SK-N-SH treated with all-trans-retinoic acid at 6 μM for 48 hours (cell line): ENCODE data around the gene CCDC6.

Source experiments
- ATAC-seq: fragments of 200-7000 bp; cut with Tn5 transposase; 3 replicates; pipeline ENCODE4 v1.9.1; 2020; ENCODE audit warnings: mild to moderate bottlenecking, moderate library complexity
- ARNTL ChIP-seq: fragments of 450-650 bp; formaldehyde crosslinking; IDR thresholded peaks from 2 replicates; pipeline ENCODE4 v1.5.0; 2020; ENCODE audit warnings: low read depth, mild to moderate bottlenecking, moderate library complexity, borderline replicate concordance
- CSDC2 ChIP-seq: fragments of 250-450 bp; sonication (Bioruptor Pico); IDR thresholded peaks from 2 replicates; pipeline ENCODE4 v1.5.0; 2020; ENCODE audit warnings: mild to moderate bottlenecking, moderate library complexity
- ISL1 ChIP-seq: fragments of 250-450 bp; sonication (Bioruptor Pico); IDR thresholded peaks from 2 replicates; pipeline ENCODE4 v2.1.2; 2022; ENCODE audit warnings: mild to moderate bottlenecking, moderate library complexity
- OSR1 ChIP-seq: fragments of 250-450 bp; sonication (Bioruptor Pico); IDR thresholded peaks from 2 replicates; pipeline ENCODE4 v1.8.0; 2022; ENCODE audit warnings: moderate library complexity, mild to moderate bottlenecking, inconsistent platforms
- PATZ1 ChIP-seq: fragments of 250-450 bp; sonication (Bioruptor Pico); IDR thresholded peaks from 2 replicates; pipeline ENCODE4 v1.8.0; 2020; ENCODE audit warnings: mild to moderate bottlenecking, moderate library complexity, borderline replicate concordance
- POU6F1 ChIP-seq: fragments of 250-450 bp; sonication (Bioruptor Pico); IDR thresholded peaks from 2 replicates; pipeline ENCODE4 v1.8.0; 2021; ENCODE audit warnings: low read depth, mild to moderate bottlenecking, moderate library complexity, borderline replicate concordance
- PPARA ChIP-seq: fragments of 250-450 bp; sonication (Bioruptor Pico); IDR thresholded peaks from 2 replicates; pipeline ENCODE4 v1.5.0; 2020; ENCODE audit warnings: mild to moderate bottlenecking, borderline replicate concordance
- RARB ChIP-seq: fragments of 250-450 bp; sonication (Bioruptor Pico); IDR thresholded peaks from 2 replicates; pipeline ENCODE4 v1.8.0; 2021; ENCODE audit warnings: mild to moderate bottlenecking, moderate library complexity
- TCF4 ChIP-seq: fragments of 250-450 bp; sonication (Bioruptor Pico); IDR thresholded peaks from 2 replicates; pipeline ENCODE4 v1.8.0; 2021; ENCODE audit warnings: mild to moderate bottlenecking, moderate library complexity, borderline replicate concordance
- TOX ChIP-seq: fragments of 250-450 bp; sonication (Bioruptor Pico); IDR thresholded peaks from 2 replicates; pipeline ENCODE4 v1.8.0; 2021; ENCODE audit warnings: mild to moderate bottlenecking, moderate library complexity, borderline replicate concordance
- TSHZ2 ChIP-seq: fragments of 250-450 bp; sonication (Bioruptor Pico); IDR thresholded peaks from 2 replicates; pipeline ENCODE4 v1.5.0; 2020; ENCODE audit warnings: mild to moderate bottlenecking, moderate library complexity
- ZC3H10 ChIP-seq: fragments of 250-450 bp; sonication (Bioruptor Pico); IDR thresholded peaks from 2 replicates; pipeline ENCODE4 v1.5.1; 2021; ENCODE audit warnings: mild to moderate bottlenecking, moderate library complexity
- ZFP30 ChIP-seq: fragments of 450-650 bp; formaldehyde crosslinking; IDR thresholded peaks from 2 replicates; pipeline ENCODE4 v1.5.0; 2022; ENCODE audit warnings: mild to moderate bottlenecking, moderate library complexity
- ZNF70 ChIP-seq: fragments of 450-650 bp; formaldehyde crosslinking; IDR thresholded peaks from 2 replicates; pipeline ENCODE4 v1.5.0; 2020; ENCODE audit warnings: mild to moderate bottlenecking, moderate library complexity
- ZNF8 ChIP-seq: fragments of 450-650 bp; formaldehyde crosslinking; IDR thresholded peaks from 2 replicates; pipeline ENCODE4 v1.5.0; 2020; ENCODE audit warnings: mild to moderate bottlenecking, moderate library complexity

Gene CCDC6

DNA sequence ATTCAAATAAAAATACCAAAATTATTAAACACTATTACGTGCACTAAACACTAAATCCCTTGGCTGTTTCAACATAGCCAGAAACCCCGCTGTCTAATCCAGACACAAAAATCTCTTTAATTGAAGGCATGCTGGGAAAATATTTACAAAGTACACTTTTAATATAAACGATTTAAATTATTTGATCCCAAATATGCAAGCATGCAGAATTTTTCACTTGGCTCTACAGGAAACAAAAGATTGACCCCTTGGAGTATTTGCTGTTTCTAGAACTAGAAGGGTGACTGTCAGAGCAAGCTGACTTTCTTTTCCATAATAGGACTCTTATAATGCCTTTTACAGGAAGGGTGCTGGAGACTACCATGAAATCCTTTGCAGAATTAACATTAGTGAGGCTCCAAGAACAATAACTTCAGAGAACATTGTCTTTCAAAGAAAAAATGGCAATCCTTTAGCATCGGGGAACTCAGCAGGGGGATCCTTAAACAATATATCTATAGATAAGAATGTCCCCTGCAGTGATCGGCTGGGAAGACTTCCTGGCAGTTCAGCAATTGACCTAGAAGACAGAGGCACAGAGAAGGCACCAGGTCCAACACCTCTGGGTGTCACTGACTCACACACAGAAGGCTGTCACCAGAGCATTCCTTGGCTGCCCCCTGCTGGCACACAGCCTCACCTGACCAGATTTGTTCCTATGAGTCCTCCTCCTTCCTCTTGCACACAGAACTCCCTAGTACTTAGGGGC lies 97.3 kb downstream of the CCDC6 start:
- ATAC-seq: peak; percentile 97
- TF ChIP-seq PPARA (CRISPR knock-in tag) (no peak), ZNF70 (no peak), ARNTL (CRISPR knock-in tag) (no peak), ZFP30 (CRISPR knock-in tag) (no peak), PATZ1 (no peak), TCF4 (no peak)

DNA sequence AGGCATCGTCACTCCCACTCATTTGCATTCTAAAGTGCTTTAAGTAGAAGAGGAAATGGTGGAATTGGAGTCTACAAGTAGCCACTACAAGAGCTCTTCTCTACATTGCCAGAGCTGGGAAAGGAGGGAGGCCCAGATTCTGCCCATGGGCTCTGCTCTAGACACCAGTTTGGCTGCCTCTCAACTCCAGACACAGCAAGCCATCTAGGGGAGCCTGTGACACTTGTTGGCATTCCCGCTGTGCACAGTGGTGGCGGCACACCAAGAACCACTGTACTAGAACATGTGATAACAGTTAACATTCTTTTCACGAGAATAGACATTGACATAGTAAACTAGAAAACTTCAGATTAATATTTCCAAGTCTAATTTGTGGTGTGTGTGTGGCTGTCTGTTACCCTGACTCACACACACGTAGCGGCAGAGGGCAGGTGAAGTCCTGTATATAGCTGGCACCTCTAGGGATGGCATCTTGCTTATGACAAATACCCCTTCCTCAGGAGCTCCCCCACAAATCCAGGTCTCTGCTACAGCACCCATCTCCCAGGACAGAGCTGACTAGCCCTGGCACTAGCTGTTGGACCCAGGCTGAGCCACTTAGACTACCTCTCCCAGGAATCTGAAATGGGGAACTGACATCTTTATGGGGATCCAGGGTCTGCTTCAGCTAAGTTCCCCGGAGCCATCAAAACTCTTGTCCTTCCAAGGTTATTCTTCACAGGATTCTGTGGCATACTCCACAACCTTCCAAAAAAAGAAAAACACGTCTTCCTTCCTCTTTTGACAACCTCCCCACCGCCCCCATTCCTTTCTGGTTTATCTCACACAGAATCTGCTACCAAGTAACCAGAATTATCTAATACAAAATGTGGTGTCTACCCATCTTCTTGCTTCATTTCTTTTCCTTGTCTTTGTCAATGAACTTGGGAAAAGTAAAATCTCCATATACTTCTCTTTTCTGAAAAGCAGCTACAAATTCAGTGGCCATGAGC lies 98.4 kb downstream of the CCDC6 start:
- ATAC-seq: no peak
- TF ChIP-seq ZFP30 (CRISPR knock-in tag) (no peak), ZNF8 (CRISPR knock-in tag) (no peak), PATZ1 (no peak), TOX (CRISPR knock-in tag) (no peak), POU6F1 (CRISPR knock-in tag) (no peak), RARB (no peak)

DNA sequence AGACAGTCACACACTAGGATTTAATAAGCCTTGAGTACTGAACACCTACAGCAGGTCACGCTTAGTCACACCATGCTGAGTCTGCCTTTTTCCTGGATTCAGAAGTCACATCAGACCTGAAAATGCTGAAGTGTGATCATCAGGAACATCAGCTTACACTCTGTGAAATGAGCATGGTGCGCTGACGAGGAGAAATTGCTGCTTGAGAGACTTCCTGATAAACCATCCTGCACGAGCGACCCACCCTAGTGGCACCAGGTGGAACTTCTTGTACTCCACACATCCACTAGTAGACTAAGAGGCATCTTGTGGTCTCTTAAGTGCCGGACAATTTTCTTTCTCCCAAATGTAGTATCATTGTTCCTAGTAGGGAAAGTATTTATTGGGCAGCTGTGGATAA lies 101.3 kb downstream of the CCDC6 start:
- TF ChIP-seq CSDC2 (CRISPR knock-in tag): no peak
- no peak for TF ChIP-seq ZFP30 (CRISPR knock-in tag)
- TF ChIP-seq ISL1 (CRISPR knock-in tag): no peak
- TF ChIP-seq ZNF70: no peak
- TF ChIP-seq PPARA (CRISPR knock-in tag): no peak
- no peak for TF ChIP-seq TOX (CRISPR knock-in tag)
- no peak for TF ChIP-seq TCF4
- TF ChIP-seq TSHZ2: no peak
- TF ChIP-seq POU6F1 (CRISPR knock-in tag): no peak
- no peak for TF ChIP-seq ZNF8 (CRISPR knock-in tag)
- no peak for TF ChIP-seq PATZ1
- TF ChIP-seq RARB: no peak
- TF ChIP-seq ZC3H10 (CRISPR knock-in tag): no peak
- no peak for TF ChIP-seq OSR1 (CRISPR knock-in tag)
- no peak for TF ChIP-seq ARNTL (CRISPR knock-in tag)
- ATAC-seq: peak; percentile 57
